K562 (cell line): Measurements from ENCODE around the gene GALK2. TPM values are rescaled to one million over a fixed set of nuclear protein-coding genes. Genes with fewer than 3 reads are reported as not detected.

Experiments used
- COPS2 ChIP-seq: fragments of 450-650 bp; conservative IDR thresholded peaks from 2 replicates; pipeline ENCODE4 v1.6.1; 2016; ENCODE audit warnings: mild to moderate bottlenecking, moderate library complexity
- CREB3 ChIP-seq: fragments of 450-650 bp; conservative IDR thresholded peaks from 2 replicates; pipeline ENCODE4 v1.6.1; 2016; ENCODE audit warnings: missing genetic modification characterization, low read depth, mild to moderate bottlenecking, missing compliant biosample characterization, moderate library complexity
- E2F6 ChIP-seq, 2 experiments: IDR thresholded peaks; 2 replicates each; pipeline ENCODE4 v1.6.1; 2011; ENCODE audit warnings: borderline replicate concordance in 1 of 2, control low read depth in 1 of 2, low read depth in 1 of 2, low read length in 1 of 2, mild to moderate bottlenecking in 1 of 2, mixed read lengths in 1 of 2, moderate library complexity in 1 of 2; ENCODE audit not compliant: insufficient read depth in 1 of 2, insufficient read length in 1 of 2, poor library complexity in 1 of 2, severe bottlenecking in 1 of 2; ENCODE audit errors: extremely low read depth in 1 of 2
- EWSR1 ChIP-seq: fragments of 450-650 bp; IDR thresholded peaks from 2 replicates; pipeline ENCODE4 v1.6.1; 2018; ENCODE audit warnings: borderline replicate concordance, mild to moderate bottlenecking, low read depth, moderate library complexity; ENCODE audit not compliant: partially characterized antibody
- ID3 ChIP-seq, 2 experiments: fragments of 250-450 bp in 1 of 2; fragments of 450-650 bp in 1 of 2; sonication (Bioruptor Pico) in 1 of 2; IDR thresholded peaks; 2 replicates each; pipeline versions ENCODE4 v1.6.1 to v1.8.0; 2016 to 2021; ENCODE audit warnings: mild to moderate bottlenecking in 2 of 2, moderate library complexity in 2 of 2, missing compliant biosample characterization in 1 of 2, missing genetic modification characterization in 1 of 2
- KDM4B ChIP-seq, 2 experiments: fragments of 450-650 bp in 1 of 2; sonication (generic) in 1 of 2; IDR thresholded peaks; 2 replicates each; pipeline ENCODE4 v1.6.1; 2016 to 2017; ENCODE audit warnings: borderline replicate concordance in 2 of 2, antibody characterized with exemption in 1 of 2, low read depth in 1 of 2, mild to moderate bottlenecking in 1 of 2
- NONO ChIP-seq, 2 experiments: fragments of 200-400 bp in 1 of 2; fragments of 450-650 bp in 1 of 2; formaldehyde crosslinking in 1 of 2; IDR thresholded peaks; 2 replicates each; pipeline ENCODE4 v1.6.1; 2017; ENCODE audit warnings: low read depth in 2 of 2, mild to moderate bottlenecking in 2 of 2, moderate library complexity in 2 of 2, low read length in 1 of 2
- PHF20 ChIP-seq: fragments of 450-650 bp; IDR thresholded peaks from 2 replicates; pipeline ENCODE4 v1.6.1; 2018; ENCODE audit not compliant: partially characterized antibody
- RBBP5 ChIP-seq: fragments of 200-600 bp; sonication (generic); IDR thresholded peaks from 2 replicates; pipeline ENCODE4 v1.6.1; 2012; ENCODE audit warnings: borderline replicate concordance, mild to moderate bottlenecking, low read length, control low read depth, inconsistent platforms; ENCODE audit not compliant: insufficient read depth, poor library complexity, severe bottlenecking
- RBFOX2 ChIP-seq: fragments of 200-400 bp; formaldehyde crosslinking; IDR thresholded peaks from 2 replicates; pipeline ENCODE4 v1.6.1; 2017; ENCODE audit warnings: low read depth, mild to moderate bottlenecking, low read length, moderate library complexity
- SAP30 ChIP-seq: fragments of 200-600 bp; sonication (generic); IDR thresholded peaks from 2 replicates; pipeline ENCODE4 v1.6.1; 2012; ENCODE audit warnings: borderline replicate concordance, low read depth, mild to moderate bottlenecking, moderate library complexity, low read length, control low read depth, inconsistent platforms; ENCODE audit not compliant: insufficient read depth, poor library complexity, severe bottlenecking
- TAF1 ChIP-seq: IDR thresholded peaks from 2 replicates; pipeline ENCODE4 v1.6.1; 2011; ENCODE audit warnings: mild to moderate bottlenecking, low read length, moderate library complexity; ENCODE audit not compliant: insufficient read depth, control insufficient read depth, severe bottlenecking; ENCODE audit errors: extremely low read depth
- TAL1 ChIP-seq: fragments of 450-650 bp; IDR thresholded peaks from 2 replicates; pipeline ENCODE4 v1.6.1; 2016; ENCODE audit warnings: mild to moderate bottlenecking
- TCFL5 ChIP-seq: fragments of 250-450 bp; sonication (Bioruptor Pico); conservative IDR thresholded peaks from 2 replicates; pipeline ENCODE4 v1.6.1; 2021; ENCODE audit warnings: mild to moderate bottlenecking, moderate library complexity, matching md5 sums
- THAP12 ChIP-seq: fragments of 250-450 bp; sonication (Bioruptor Pico); IDR thresholded peaks from 2 replicates; pipeline ENCODE4 v1.9.0; 2021; ENCODE audit warnings: mild to moderate bottlenecking, inconsistent platforms
- ZBTB2 ChIP-seq: fragments of 450-650 bp; IDR thresholded peaks from 2 replicates; pipeline ENCODE4 v1.6.1; 2016; ENCODE audit warnings: antibody characterized with exemption
- ZNF121 ChIP-seq: sonication (generic); formaldehyde crosslinking; conservative IDR thresholded peaks from 2 replicates; pipeline ENCODE4 v1.8.0; 2022; ENCODE audit warnings: missing genetic modification reagents
- polyA plus RNA-seq, 8 experiments: library from polyadenylated mRNA; depleted of rRNA in 4 of 8; stranded (reverse) in 5 of 8; unstranded in 3 of 8; fragments of >200 nt; fragmentation: Nextera tagmentation in 2 of 8; fragmentation: Illumina TruSeq in 1 of 8; extraction: Ambion mirVana in 2 of 8; extraction: Trizol in 1 of 8; gene quantifications; 2 replicates each; pipeline versions ENCODE4 v1.2.1 to v1.2.3, GENCODE V29; 2011 to 2014; ENCODE audit warnings: inconsistent platforms in 1 of 8, missing spikeins in 1 of 8
- total RNA-seq, 7 experiments: library from RNA; depleted of rRNA in 6 of 7; stranded (reverse); fragments of >200 nt in 6 of 7; fragmentation: Illumina TruSeq in 2 of 7; extraction: Trizol in 2 of 7; gene quantifications; 2 replicates each; pipeline versions ENCODE4 v1.2.1 to v1.2.3, GENCODE V29; 2011 to 2021; ENCODE audit warnings: low replicate concordance in 1 of 7

The GALK2 gene
- total and polyA plus RNA-seq, 9 of the 15 experiments (the other 6 are each of a cell fraction or from before 2014, with no cell fraction given), result 32.8 to 82.0 (median 54.4) TPM

GRCh38 chr15:49155110-49155833 lies 14.8 kb upstream of the GALK2 start, which contains the start of gene COPS2 (continued):
- 0 out of 2 replicates have a peak, but pooled peaks have one; percentile 12 for TF ChIP-seq ZNF121 (CRISPR knock-in tag)
- peak; percentile 63; the same call in 1 of the 2 replicates for TF ChIP-seq ZBTB2
- TF ChIP-seq EWSR1, result no peak
- TF ChIP-seq RBBP5, result peak; percentile 84
- TF ChIP-seq NONO (IDR thresholded peaks at IDR 0.05; ENCODE audit: low read depth in 2 of 2, low read length in 1 of 2), result peak in 1 of 2 experiments; percentile 40; a peak in 1 of 4 replicates
- no peak for TF ChIP-seq TAL1
- peak; percentile 58 for TF ChIP-seq SAP30
- no peak for TF ChIP-seq COPS2
- peak; percentile 84 for TF ChIP-seq RBFOX2
- peak; percentile 69 for TF ChIP-seq TAF1
- TF ChIP-seq E2F6 (IDR thresholded peaks at IDR 0.05; ENCODE audit: borderline replicate concordance in 1 of 2, extremely low read depth in 1 of 2, insufficient read depth in 1 of 2, insufficient read length in 1 of 2, low read depth in 1 of 2, low read length in 1 of 2, poor library complexity in 1 of 2, severe bottlenecking in 1 of 2), result no peak
- no peak for TF ChIP-seq TCFL5 (CRISPR knock-in tag)
- no peak for TF ChIP-seq ID3 (CRISPR knock-in tag; IDR thresholded peaks at IDR 0.05)
- peak; percentile 64; the same call in 1 of the 2 replicates for TF ChIP-seq ID3 (tag; IDR thresholded peaks at IDR 0.05)
- no peak for TF ChIP-seq CREB3 (tag)
- TF ChIP-seq PHF20, result peak; percentile 93
- TF ChIP-seq KDM4B (IDR thresholded peaks at IDR 0.05; ENCODE audit: borderline replicate concordance in 2 of 2, low read depth in 1 of 2), result peak in 1 of 2 experiments; percentile 88; a peak in 1 of 4 replicates
- no peak for TF ChIP-seq THAP12 (CRISPR knock-in tag)
